Aorta (tissue), 5 donors: ENCODE results near the gene TOB1. TPM values are rescaled to one million over a fixed set of nuclear protein-coding genes. Genes with fewer than 3 reads are reported as not detected.

ENCODE experiments used
- ATAC-seq: fragments of 200-7000 bp; cut with Tn5 transposase; one replicate; pipeline ENCODE4 v1.9.1; 2022; ENCODE audit warnings: moderate library complexity; ENCODE audit not compliant: low FRiP score
- DNase-seq, 2 donors: peaks; one replicate each; pipeline ENCODE4 v3.0.0-alpha.2; 2020
- H3K27ac ChIP-seq, 2 donors: one replicate each; pipeline ENCODE4 v1.5.1; 2013; ENCODE audit warnings: low read length in 2 of 2, mild to moderate bottlenecking in 2 of 2, moderate library complexity in 2 of 2, control low read depth in 1 of 2, inconsistent platforms in 1 of 2, low read depth in 1 of 2
- H3K27me3 ChIP-seq, 2 donors: one replicate each; pipeline ENCODE4 v1.6.1; 2013; ENCODE audit warnings: control low read depth in 1 of 2, low read length in 1 of 2, mild to moderate bottlenecking in 1 of 2, moderate library complexity in 1 of 2; ENCODE audit not compliant: insufficient read depth in 2 of 2, control insufficient read depth in 1 of 2
- H3K36me3 ChIP-seq, 2 donors: one replicate each; pipeline ENCODE4 v1.6.1; 2013; ENCODE audit warnings: control low read depth in 1 of 2, low read length in 1 of 2, mild to moderate bottlenecking in 1 of 2; ENCODE audit not compliant: insufficient read depth in 2 of 2, control insufficient read depth in 1 of 2
- H3K4me1 ChIP-seq, 2 donors: one replicate each; pipeline ENCODE4 v1.6.1; 2013; ENCODE audit warnings: low read length in 2 of 2, control low read depth in 1 of 2, mild to moderate bottlenecking in 1 of 2, moderate library complexity in 1 of 2; ENCODE audit not compliant: insufficient read depth in 2 of 2, control insufficient read depth in 1 of 2
- H3K4me3 ChIP-seq, 2 donors: one replicate each; pipeline ENCODE4 v1.5.1; 2013; ENCODE audit warnings: low read length in 2 of 2, control low read depth in 1 of 2, mild to moderate bottlenecking in 1 of 2
- H3K9me3 ChIP-seq: one replicate; pipeline ENCODE4 v1.6.1; 2013; ENCODE audit warnings: mild to moderate bottlenecking, low read length; ENCODE audit not compliant: control insufficient read depth
- WGBS, 2 donors: extraction: QIAGEN DNeasy Blood & Tissue Kit; methylation state at CpG; one replicate each; pipeline ENCODE4 v1.1.7; 2013; 5-methylcytosine and 5-hydroxymethylcytosine counted together
- intact Hi-C, 2 donors: fragments of 100-400 bp; cut with DNase I; formaldehyde crosslinking; loops; one replicate each; pipeline versions ENCODE4 v1.14.2 to v1.15.0; 2022
- polyA plus RNA-seq, 2 donors: library from polyadenylated mRNA; stranded (reverse); fragments of 200-250 nt; gene quantifications; one replicate each; pipeline ENCODE4 v1.2.3, GENCODE V29; 2013
- total RNA-seq, 2 donors: library from RNA; stranded (reverse); fragmentation: NEBNext Ultra II Directional; extraction: Animal tissue kit (Norgen Biotek cat#: 25700); gene quantifications; one replicate each; pipeline ENCODE4 v1.2.1, GENCODE V29; 2021
- donor health status: healthy with polysubstance abuse.
- donor health status: Bipolar disorder and iron deficiency.
- donor health status: DM: no; HTN: no; CAD: no.
- donor health status: DM: no; HTN: no; CAD: no.
- donor health status: DM: yes; HTN: yes; CAD: no.

The TOB1 gene
- total and polyA plus RNA-seq, 4 donors, result 24.0 to 55.2 (median 40.9) TPM

DNA sequence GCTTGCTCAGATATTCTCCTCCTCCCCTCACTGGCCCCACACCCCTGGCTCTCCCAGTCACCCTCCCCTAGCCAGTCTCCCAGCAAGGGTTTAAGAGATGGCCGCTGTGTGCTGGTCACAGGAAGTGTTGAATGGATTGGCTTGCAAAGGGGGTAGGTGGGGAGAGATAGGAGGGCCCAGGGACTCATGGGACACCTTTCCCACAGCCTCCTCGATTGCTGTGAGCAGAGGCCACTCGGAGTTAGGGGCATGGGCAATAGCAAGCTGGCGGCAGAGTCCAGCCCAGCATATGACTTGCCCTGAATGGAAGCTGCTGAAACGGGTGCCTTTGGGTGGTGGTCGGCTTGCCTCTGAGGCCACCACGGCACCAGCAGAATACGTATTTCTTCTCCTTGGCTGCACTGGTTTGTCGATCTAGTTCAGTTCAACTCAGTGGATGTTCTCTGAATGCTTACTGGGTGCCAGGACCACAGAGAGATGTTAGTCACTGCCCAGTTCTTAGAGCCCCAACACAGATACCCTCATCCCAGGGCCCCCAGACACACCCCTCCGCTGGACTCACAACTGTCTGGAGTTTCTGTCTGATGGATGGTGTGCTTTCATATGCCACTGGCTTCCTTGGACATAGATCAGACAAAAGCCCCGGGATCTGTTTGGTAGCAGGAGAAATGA lies 24.7 kb downstream of the TOB1 start:
- Histone ChIP-seq H3K4me3 (no peak overlapping the region), H3K9me3 (no peaks in the 10 kb centered on the region), H3K4me1 (no peaks in the 10 kb centered on the region), H3K27me3 (no peaks in the 10 kb centered on the region), H3K27ac (no peak overlapping the region), H3K36me3 (no peaks in the 10 kb centered on the region)
- intact Hi-C loops, result loop anchor here in 1 of 2 donors (2.0 to 5.0 kb wide), 2 partner anchors 57 to 359 kb away; no protein-coding TSS in a partner anchor
- ATAC-seq, result no peak
- 69 to 75% methylated on average over 11 of the region's 11 CpGs for WGBS, 2 donors
- peak in 1 of 2 donors; percentile 45 for DNase-seq

DNA sequence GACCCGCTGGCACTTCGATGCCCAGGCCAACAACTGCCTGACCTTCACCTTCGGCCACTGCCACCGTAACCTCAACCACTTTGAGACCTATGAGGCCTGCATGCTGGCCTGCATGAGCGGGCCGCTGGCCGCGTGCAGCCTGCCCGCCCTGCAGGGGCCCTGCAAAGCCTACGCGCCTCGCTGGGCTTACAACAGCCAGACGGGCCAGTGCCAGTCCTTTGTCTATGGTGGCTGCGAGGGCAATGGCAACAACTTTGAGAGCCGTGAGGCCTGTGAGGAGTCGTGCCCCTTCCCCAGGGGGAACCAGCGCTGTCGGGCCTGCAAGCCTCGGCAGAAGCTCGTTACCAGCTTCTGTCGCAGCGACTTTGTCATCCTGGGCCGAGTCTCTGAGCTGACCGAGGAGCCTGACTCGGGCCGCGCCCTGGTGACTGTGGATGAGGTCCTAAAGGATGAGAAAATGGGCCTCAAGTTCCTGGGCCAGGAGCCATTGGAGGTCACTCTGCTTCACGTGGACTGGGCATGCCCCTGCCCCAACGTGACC lies 25.8 kb downstream of the TOB1 start:
- H3K9me3 ChIP-seq, result no peaks in the 10 kb centered on the region
- intact Hi-C loops, result loop anchor here in 1 of 2 donors (2.0 to 5.0 kb wide), 2 partner anchors 56 to 358 kb away; no protein-coding TSS in a partner anchor
- H3K27ac ChIP-seq, result no peak overlapping the region
- H3K4me3 ChIP-seq, result no peak overlapping the region
- no peaks in the 10 kb centered on the region for H3K36me3 ChIP-seq
- DNase-seq (peak in 1 of 2 donors; percentile 74), ATAC-seq (no peak)
- 93% methylated on average over 29 of the region's 29 CpGs for WGBS, 2 donors
- H3K27me3 ChIP-seq, result no peaks in the 10 kb centered on the region
- H3K4me1 ChIP-seq, result no peaks in the 10 kb centered on the region

DNA sequence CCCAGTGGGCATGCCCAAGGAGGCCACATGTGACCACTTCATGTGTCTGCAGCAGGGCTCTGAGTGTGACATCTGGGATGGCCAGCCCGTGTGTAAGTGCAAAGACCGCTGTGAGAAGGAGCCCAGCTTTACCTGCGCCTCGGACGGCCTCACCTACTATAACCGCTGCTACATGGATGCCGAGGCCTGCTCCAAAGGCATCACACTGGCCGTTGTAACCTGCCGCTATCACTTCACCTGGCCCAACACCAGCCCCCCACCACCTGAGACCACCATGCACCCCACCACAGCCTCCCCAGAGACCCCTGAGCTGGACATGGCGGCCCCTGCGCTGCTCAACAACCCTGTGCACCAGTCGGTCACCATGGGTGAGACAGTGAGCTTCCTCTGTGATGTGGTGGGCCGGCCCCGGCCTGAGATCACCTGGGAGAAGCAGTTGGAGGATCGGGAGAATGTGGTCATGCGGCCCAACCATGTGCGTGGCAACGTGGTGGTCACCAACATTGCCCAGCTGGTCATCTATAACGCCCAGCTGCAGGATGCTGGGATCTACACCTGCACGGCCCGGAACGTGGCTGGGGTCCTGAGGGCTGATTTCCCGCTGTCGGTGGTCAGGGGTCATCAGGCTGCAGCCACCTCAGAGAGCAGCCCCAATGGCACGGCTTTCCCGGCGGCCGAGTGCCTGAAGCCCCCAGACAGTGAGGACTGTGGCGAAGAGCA lies 26.4 kb downstream of the TOB1 start:
- no peaks in the 10 kb centered on the region for H3K36me3 ChIP-seq
- H3K27ac ChIP-seq, result no peak overlapping the region
- intact Hi-C loops, result loop anchor here in 1 of 2 donors (2.0 to 5.0 kb wide), 2 partner anchors 55 to 357 kb away; no protein-coding TSS in a partner anchor
- WGBS, 2 donors, result 94 to 95% methylated on average over 29 of the region's 29 CpGs
- ATAC-seq (no peak), DNase-seq (peak in 1 of 2 donors; percentile 74)
- no peaks in the 10 kb centered on the region for H3K9me3 ChIP-seq
- H3K27me3 ChIP-seq, result no peaks in the 10 kb centered on the region
- H3K4me1 ChIP-seq, result no peaks in the 10 kb centered on the region
- no peak overlapping the region for H3K4me3 ChIP-seq

DNA sequence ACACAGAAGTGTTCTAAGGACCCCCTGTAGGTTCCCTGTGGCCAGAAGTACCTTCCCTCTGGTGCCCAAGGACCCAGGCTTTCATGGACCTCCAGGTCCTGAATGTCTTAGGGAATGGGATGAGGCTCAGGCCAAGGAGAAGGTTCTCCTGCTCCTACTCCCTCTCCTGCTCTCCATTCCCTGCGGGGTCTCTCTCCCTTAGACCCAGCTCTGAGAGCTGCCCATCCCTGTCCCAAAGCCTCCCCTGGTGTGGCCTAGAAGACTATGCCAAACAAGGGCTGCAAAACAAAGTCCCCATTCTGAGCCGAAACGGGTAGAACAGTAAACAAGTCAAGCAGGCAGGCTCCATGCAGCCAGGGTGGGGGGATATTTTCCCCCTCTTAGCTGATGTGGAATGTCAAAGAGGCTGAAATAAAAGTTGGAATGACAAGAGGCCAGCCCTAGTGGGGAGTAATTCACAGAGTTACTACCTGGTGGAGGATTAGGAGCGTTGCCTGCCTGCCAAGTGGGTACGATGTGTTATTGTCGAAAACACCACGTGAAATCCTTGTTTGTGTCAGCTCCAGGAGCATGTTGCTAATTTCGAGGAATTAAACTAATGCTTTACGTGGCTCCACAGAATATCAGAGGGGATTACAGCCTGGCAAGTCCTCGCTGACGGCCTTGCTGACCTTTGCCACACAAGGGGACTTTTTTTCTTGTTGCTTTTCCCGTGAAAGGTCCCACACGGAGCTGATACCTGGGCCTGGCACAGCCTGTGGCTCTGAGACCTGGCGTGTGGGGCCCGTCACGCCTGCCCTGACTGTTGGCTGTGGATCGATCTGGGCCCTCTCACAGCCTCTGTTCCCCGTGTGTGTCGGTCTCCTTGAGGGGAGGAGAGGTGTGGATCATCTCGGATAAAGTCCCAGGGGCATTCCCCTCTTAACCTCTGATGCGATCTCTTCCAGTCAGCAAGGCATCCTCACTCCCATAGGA lies 27.9 kb downstream of the TOB1 start:
- Histone ChIP-seq H3K27me3 (no peaks in the 10 kb centered on the region), H3K4me1 (no peaks in the 10 kb centered on the region), H3K27ac (no peak overlapping the region), H3K4me3 (no peak overlapping the region), H3K9me3 (no peaks in the 10 kb centered on the region), H3K36me3 (no peaks in the 10 kb centered on the region)
- DNase-seq (no peak), ATAC-seq (no peak)
- WGBS, 2 donors, result 85 to 87% methylated on average over 21 of the region's 21 CpGs
- intact Hi-C loops, result no loop called here

DNA sequence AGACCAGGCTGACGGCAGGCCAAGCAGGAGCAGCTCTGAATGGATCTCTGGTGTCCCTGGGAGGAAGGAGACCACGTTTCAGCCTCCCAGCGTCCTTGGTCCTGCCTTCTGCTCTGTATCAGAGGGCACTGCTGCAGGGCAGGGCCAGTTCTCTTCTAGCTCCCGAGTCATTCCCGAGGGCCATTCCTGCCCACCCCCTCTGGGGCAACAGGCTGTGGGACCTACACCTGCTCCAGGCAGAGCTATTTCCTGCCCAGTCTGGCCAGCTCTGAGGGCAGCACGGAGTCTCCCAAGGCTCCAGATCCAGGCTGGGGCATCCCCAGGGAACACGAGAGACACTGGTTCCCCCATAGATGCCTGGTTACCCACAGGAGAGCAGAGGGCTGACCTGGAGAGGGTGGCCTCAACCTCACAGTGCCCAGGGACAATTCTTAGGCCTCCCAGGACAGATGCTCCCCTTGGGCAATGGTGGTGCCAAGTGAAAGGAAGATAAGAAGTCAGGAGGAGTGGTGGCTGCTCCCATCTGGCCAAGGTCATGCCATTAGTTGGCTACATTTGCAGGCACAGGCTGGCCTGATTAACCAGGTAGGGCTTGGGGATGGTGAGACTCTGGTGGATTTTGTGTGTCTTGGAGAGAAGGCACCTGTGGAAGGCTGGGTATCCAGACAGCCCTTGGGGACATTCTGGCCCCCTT lies 28.7 kb downstream of the TOB1 start:
- intact Hi-C loops, result no loop called here
- no peaks in the 10 kb centered on the region for H3K27me3 ChIP-seq
- DNase-seq (peak in 1 of 2 donors; percentile 62), ATAC-seq (no peak)
- H3K4me3 ChIP-seq, result no peak overlapping the region
- no peak overlapping the region for H3K27ac ChIP-seq
- H3K4me1 ChIP-seq, result no peaks in the 10 kb centered on the region
- WGBS, 2 donors, result 82 to 89% methylated on average over 7 of the region's 7 CpGs
- no peaks in the 10 kb centered on the region for H3K9me3 ChIP-seq
- H3K36me3 ChIP-seq, result no peaks in the 10 kb centered on the region

DNA sequence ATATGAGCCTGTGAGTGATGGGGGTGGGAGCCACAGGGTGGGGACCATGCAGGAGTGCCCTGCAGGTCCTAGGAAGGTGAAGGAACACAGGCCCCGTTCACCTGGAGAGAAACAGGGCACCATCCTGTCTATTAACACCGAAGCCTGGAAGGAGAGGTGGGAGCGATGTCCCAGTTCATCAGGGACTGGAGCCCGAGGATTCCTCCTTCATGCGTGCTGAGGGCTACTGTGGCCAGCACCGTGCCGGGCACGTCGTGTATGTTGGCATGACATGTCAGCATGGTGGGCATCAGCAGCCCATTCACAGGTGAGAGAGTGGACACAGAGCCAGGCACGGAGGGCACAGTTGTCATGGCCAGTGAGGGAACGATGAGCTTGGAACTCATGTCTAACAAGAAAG lies 29.3 kb downstream of the TOB1 start:
- Histone ChIP-seq H3K4me1 (no peaks in the 10 kb centered on the region), H3K27ac (no peak overlapping the region), H3K9me3 (no peaks in the 10 kb centered on the region), H3K27me3 (no peaks in the 10 kb centered on the region), H3K4me3 (no peak overlapping the region), H3K36me3 (no peaks in the 10 kb centered on the region)
- ATAC-seq (no peak), DNase-seq (peak in 1 of 2 donors; percentile 71)
- intact Hi-C loops, result no loop called here
- WGBS, 2 donors, result 91 to 92% methylated on average over 11 of the region's 11 CpGs

DNA sequence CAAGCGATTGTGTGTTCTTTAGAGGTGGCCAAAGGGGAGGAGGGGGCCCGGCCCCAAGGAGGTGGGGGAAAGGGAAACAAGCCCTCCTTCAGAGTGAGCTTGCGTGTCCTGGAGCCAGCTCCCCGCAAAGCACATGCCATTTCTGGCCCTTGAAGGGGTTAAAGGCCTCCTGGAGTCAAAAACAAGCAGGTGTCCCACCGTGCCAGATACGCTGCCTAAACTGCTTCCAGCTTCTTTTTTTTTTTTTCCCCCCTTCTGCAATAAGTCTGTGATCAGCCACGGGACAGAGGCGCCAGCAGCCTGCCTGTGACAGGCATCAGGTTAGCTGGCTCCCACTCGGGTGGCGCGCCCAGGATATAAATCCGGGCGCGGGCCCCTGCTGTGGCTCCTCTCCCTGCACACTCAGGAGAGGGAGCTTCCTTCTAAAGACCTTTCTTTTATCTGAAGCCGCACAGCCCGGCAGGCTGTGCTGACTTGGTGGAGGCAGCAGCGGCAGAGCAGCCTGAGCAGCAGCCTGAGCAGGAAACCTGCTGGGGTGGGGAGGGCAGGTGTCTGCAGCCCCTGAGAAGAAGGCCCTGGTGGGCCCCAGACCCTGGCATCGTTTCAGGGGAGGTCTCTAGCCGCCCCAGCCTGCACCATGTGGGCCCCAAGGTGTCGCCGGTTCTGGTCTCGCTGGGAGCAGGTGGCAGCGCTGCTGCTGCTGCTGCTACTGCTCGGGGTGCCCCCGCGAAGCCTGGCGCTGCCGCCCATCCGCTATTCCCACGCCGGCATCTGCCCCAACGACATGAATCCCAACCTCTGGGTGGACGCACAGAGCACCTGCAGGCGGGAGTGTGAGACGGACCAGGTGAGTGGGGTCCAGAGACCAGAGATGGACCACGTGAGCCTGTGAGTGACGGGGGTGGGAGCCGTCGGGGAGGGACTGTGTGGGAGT lies 30.6 kb downstream of the TOB1 start, which contains the start of gene WFIKKN2:
TSS of gene WFIKKN2 (plus strand) at position 286 of the 934 bp plus-strand sequence. CDS start at position 638, 352 bp downstream.
- no peaks in the 10 kb centered on the region for H3K27me3 ChIP-seq
- no peak within 1 kb of the TSS for H3K27ac ChIP-seq
- DNase-seq (peak in 1 of 2 donors; percentile 68), ATAC-seq (no peak)
- WGBS, 2 donors, result 53 to 59% methylated on average over 37 to 39 of the region's 39 CpGs
- intact Hi-C loops, result no loop called here
- H3K4me1 ChIP-seq, result no peaks in the 10 kb centered on the region
- no peaks in the 10 kb centered on the region for H3K9me3 ChIP-seq
- H3K4me3 ChIP-seq, result peak within 1 kb of the TSS in 1 of 2 donors; percentile 23
- no peaks in the 10 kb centered on the region for H3K36me3 ChIP-seq
